AG04450 (cell line): ENCODE measurements around the gene STYXL1. TPM values are rescaled to one million over a fixed set of nuclear protein-coding genes. Genes with fewer than 3 reads are reported as not detected.

Experiments used
- CTCF ChIA-PET: fragments of 300-600, 350-600 bp; formaldehyde crosslinking; extraction: SDS; loops from one replicate; lab custom pipeline; 2022; ENCODE audit warnings: antibody characterized with exemption, inconsistent platforms; lab: Charles Lee
- POLR2A ChIA-PET: fragments of 350-600 bp; formaldehyde crosslinking; extraction: SDS; loops from one replicate; lab custom pipeline; 2021; ENCODE audit warnings: antibody characterized with exemption, inconsistent platforms; lab: Yijun Ruan, JAX
- DNase-seq: peaks from one replicate; pipeline ENCODE4 v3.0.0-alpha.2; 2011; ENCODE audit warnings: low read depth, low spot score
- H3K27ac ChIP-seq: one replicate; pipeline ENCODE4 v1.5.1; 2012; ENCODE audit warnings: low read depth, low read length, control low read depth
- H3K27me3 ChIP-seq: one replicate; pipeline ENCODE4 v1.6.0; 2012; ENCODE audit warnings: low read length; ENCODE audit not compliant: control insufficient read depth, insufficient read depth
- H3K4me3 ChIP-seq: 2 replicates; pipeline ENCODE4 v1.5.1; 2011; ENCODE audit warnings: mild to moderate bottlenecking, low read depth, low read length, control low read depth
- H3K9me3 ChIP-seq: 2 replicates; pipeline ENCODE4 v1.5.1; 2012; ENCODE audit warnings: low read length; ENCODE audit not compliant: control insufficient read depth, insufficient read depth
- polyA plus RNA-seq: library from polyadenylated mRNA; depleted of rRNA; stranded (reverse); fragments of >200 nt; gene quantifications from 2 replicates; pipeline ENCODE4 v1.2.3, GENCODE V29; 2011
- TF ChIP-seq, protein P1 (sequence below): IDR thresholded peaks from 2 replicates; pipeline ENCODE4 v1.5.1; 2011; ENCODE audit warnings: low read depth, low read length, control low read depth, inconsistent platforms

STYXL1 gene
- polyA plus RNA-seq, 1 experiment, result 77.0 TPM

DNA sequence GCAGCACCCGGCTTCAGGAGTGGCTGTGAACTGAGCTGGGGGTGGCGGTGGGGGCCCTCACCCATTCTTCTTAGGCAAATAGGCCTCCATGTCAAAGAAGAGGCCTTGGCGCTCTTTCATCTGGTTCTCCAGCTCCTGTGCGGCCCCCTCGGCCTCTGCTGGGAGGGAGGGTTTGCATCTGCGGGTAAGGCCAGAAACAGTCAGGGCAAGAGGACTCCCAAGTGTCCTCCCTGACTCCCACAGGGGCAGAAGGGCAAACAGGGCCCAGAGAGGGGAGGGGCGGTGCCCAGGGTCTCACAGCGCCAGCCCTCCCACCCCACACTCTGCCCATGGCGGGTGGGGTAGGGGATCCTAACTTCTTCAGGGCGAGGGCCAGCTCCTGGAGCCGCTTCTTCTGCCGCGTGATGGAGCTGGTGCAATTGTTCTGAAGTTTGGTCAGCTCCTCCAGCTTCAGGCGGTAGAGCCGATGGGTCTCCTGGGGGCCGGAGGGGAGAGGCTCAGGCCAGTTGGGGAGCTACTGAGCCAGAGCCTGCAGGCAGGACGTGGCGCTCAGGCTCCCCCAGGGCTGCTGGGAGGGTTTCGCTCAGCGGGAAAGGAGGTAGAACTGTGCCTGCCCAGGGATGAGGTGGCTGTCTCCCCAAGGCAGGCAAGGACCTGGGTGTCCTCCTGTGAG lies 55.6 kb downstream of the STYXL1 start:
- Histone ChIP-seq H3K27ac (no peak overlapping the region), H3K4me3 (no peak overlapping the region), H3K9me3 (no peaks in the 10 kb centered on the region; the same call in 1 of the 2 replicates), H3K27me3 (no peaks in the 10 kb centered on the region)
- ChIA-PET POLR2A (no interaction called here), CTCF (interaction anchor here (0.6 kb wide), 1 partner anchor 15 kb away, joined by 3 read pairs; no protein-coding TSS in a partner anchor)
- TF ChIP-seq, protein P1, sequence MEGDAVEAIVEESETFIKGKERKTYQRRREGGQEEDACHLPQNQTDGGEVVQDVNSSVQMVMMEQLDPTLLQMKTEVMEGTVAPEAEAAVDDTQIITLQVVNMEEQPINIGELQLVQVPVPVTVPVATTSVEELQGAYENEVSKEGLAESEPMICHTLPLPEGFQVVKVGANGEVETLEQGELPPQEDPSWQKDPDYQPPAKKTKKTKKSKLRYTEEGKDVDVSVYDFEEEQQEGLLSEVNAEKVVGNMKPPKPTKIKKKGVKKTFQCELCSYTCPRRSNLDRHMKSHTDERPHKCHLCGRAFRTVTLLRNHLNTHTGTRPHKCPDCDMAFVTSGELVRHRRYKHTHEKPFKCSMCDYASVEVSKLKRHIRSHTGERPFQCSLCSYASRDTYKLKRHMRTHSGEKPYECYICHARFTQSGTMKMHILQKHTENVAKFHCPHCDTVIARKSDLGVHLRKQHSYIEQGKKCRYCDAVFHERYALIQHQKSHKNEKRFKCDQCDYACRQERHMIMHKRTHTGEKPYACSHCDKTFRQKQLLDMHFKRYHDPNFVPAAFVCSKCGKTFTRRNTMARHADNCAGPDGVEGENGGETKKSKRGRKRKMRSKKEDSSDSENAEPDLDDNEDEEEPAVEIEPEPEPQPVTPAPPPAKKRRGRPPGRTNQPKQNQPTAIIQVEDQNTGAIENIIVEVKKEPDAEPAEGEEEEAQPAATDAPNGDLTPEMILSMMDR, result no peak
- no peak for DNase-seq

DNA sequence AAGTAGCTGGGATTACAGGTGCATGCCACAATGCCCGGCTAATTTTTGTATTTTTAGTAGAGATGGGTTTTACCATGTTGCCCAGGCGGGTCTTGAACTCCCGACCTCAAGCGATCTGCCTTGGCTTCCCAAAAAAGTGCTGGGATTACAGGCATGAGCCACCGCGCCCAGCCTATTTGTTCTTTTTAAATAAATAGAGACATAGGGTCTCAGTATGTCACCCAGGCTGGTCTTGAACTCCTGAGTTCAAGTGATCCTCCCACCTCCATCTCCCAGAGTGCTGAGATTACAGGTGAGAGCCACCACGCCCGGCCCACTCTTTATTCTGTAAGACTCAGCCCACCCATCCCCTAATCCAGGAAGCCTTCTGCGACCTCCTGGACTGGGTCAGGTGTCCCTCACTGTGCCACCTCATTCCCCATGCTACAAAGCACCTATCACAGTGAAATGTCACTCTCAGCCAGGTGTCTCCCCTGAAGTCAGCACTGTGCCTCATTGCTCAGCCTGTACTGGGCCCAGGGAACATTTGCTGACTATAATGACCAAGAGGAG lies 56.2 kb downstream of the STYXL1 start:
- ChIA-PET CTCF (no interaction called here), POLR2A (interaction anchor here (0.6 kb wide), 1 partner anchor 35 kb away, joined by 3 read pairs; no protein-coding TSS in a partner anchor)
- TF ChIP-seq, protein P1, result no peak
- Histone ChIP-seq H3K27me3 (no peaks in the 10 kb centered on the region), H3K4me3 (no peak overlapping the region), H3K27ac (no peak overlapping the region), H3K9me3 (no peaks in the 10 kb centered on the region; the same call in 1 of the 2 replicates)
- DNase-seq, result no peak

DNA sequence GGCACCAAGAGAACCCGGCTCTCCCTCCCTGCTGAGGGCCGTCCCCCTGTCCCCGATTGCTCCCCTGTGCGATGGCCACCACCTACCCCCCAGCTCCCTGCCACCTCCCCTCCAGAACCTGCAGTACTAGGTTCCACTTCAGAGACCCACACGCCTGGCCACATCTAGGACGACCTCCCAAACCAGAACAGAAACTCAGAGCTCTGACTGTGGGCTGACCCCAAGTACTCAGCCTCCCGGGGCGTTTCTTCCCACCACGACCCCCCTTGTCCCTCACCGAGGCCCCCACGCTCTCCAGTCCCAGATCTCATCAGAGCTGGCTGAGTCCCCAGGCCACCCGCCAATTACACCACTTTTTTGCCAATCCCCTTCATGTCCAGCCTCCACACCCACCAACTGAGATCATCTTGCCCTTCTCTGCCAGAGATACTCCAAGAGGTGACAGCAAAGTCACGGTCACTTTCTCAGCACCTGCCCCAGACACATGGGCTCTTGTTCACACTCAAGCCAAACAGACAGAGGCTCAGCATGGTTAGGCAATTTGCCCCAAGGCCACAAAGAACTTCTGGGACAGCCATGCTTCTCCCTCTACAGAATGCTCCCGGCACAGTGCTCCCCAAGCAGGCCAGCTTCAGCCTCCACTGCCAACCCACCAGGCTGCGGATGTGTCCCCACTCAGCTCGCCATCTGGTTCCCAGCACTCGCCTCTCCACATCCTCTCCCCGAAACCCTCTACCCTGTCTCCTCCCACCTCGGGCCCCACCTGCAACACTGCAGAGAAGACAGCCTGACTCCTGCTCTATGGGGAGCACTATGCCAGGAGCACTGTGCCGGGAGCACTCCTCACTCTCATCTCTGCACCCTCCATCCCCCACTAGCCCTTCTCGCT lies 58.1 kb downstream of the STYXL1 start:
- CTCF ChIA-PET, result no interaction called here
- DNase-seq, result no peak

DNA sequence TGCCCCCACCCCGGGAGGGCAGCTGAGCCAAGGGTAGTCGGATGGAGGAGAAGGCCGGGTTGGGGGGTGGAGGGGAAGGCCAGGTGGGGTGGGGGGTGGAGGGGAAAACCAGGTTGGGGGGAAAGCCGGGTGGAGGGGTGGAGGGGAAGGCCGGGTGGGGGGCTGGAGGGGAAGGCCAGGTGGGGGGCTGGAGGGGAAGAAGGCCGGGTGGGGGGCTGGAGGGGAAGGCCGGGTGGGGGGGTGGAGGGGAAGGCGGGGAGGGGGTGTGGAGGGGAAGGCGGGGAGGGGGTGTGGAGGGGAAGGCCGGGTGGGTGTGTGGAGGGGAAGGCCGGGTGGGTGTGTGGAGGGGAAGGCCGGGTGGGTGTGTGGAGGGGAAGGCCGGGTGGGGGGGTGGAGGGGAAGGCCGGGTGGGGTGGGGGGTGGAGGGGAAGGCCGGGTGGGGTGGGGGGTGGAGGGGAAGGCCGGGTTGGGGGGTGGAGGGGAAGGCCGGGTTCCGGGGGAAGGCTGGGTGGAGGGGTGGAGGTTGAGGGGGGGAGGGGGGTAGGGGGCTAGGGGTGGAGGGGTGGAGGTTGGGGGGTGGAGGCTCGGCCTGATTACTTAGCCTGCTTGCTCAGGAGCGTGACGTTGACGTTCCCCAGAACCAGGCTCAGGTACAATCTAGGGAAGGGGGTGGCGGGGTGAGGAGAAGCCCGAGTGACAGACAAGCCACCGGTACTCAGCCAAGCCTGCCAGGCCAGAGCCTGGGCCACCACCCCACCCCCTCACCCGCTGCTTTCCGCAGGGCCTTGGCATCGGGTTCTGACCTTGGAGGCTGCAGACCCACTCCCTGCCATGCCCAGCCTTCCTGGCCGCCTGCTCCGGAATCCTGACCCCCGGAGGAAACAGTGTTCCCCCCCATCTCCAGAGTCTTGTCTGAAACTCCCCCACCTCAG lies 59.0 kb downstream of the STYXL1 start:
- no peaks in the 10 kb centered on the region for H3K27me3 ChIP-seq
- CTCF ChIA-PET, result no interaction called here
- H3K4me3 ChIP-seq, result no peak overlapping the region
- POLR2A ChIA-PET, result interaction anchor here (0.6 kb wide), 1 partner anchor 302 kb away, joined by 3 read pairs; no protein-coding TSS in a partner anchor
- no peaks in the 10 kb centered on the region; the same call in 1 of the 2 replicates for H3K9me3 ChIP-seq
- no peak overlapping the region for H3K27ac ChIP-seq
- TF ChIP-seq, protein P1, result no peak
- no peak for DNase-seq

More for the DNA sequence above, 58.1 kb downstream of the STYXL1 start:
- H3K4me3 ChIP-seq, result no peak overlapping the region
- TF ChIP-seq, protein P1, result no peak
- POLR2A ChIA-PET, result interaction anchor here (0.6 kb wide), 1 partner anchor 301 kb away, joined by 3 read pairs; no protein-coding TSS in a partner anchor
- no peaks in the 10 kb centered on the region for H3K27me3 ChIP-seq
- no peak overlapping the region for H3K27ac ChIP-seq
- H3K9me3 ChIP-seq, result no peaks in the 10 kb centered on the region; the same call in 1 of the 2 replicates
